NCI-H2196 treated with DMSO at 0.1 percent for 48 hours (cell line): ENCODE data around the gene WNT8A.
A peak's percentile ranks its signal among the peaks of the same experiment; 100 is the strongest.

Experiments used
- DNase-seq: peaks from one replicate; lab custom pipeline; 2025; ENCODE audit not compliant: unreplicated experiment; lab: John Stamatoyannopoulos, UW

WNT8A gene

DNA sequence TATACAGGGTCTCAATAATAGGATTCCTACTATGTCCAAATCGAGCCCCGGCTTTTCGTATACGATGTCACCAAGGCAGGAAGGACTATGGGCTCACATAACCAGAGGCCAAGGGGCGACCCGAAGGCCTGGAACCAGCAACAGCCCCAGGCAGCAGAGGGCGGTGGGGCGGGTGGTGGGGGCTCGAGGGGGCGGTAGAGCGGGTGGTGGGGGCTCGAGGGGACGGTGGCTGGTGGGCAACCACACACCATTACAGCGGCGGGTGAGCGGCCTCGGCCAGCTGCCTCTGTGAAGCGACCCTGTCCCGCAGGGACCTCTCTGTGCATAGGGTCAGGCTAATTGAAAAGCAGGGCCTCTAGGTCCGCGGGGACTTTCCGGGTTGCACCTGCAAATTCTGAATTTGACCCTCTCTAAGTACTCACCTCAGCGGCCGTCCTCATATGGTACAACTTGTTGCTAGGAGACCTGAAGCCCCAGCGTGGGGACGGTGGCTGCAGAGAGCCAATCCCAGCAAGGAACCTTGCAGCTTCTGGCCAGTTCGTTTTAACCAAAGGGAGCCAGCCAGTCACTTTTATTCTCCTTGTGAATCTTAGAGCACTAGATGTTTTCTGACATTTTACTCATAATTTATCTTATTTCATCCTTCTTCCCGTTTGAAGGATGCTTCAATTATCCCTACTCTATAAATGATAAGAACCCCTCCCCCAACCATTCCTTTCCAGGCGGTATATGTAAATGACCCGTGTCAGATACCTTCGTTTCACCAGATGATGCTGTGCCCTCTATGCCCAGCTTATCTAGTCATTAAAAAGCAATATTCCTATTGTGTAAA lies 55.3 kb downstream of the WNT8A start, which contains the start of gene NME5:
Gene NME5 (minus strand): TSS at position 480 of the 832 bp plus-strand sequence. CDS start 648 bp downstream, outside the sequence.
- DNase-seq, result peak; percentile 80

GRCh38 chr5:138139781-138140090 lies 55.9 kb downstream of the WNT8A start:
- no peak for DNase-seq

DNA sequence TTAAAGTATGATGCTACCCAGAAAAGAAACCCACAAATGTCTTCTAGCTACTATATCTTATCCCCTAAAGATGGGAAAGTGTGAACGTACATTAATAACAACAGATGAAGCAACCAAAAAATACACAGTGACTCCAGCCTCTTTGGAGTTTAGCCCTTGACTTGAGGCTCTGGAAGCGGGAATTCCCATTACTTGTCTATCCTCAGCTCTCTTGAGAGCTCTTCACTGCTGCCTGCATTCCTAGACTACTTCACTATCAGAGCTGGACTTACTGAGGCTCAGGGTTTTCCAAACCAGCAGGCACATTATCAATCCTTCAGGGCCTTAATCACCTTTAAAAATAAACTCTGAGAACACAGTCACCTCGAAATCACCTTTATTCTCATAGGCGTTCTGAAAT lies 56.4 kb downstream of the WNT8A start:
- no peak for DNase-seq
